ENCODE measurements around the gene MED27. TPM values are rescaled to one million over a fixed set of nuclear protein-coding genes. Genes with fewer than 3 reads are reported as not detected.
A peak's percentile ranks its signal among the peaks of the same experiment; 100 is the strongest.

The MED27 gene
- total RNA-seq, 1 donor from 2014 or later: 28.2 TPM

- Mint-ChIP-seq H3K27ac (ENCODE audit: unreplicated experiment) (no peak overlapping the region), H3K4me3 (ENCODE audit: unreplicated experiment) (no peak overlapping the region), H3K27me3 (ENCODE audit: low read depth) (no peaks in the 10 kb centered on the region), H3K36me3 (ENCODE audit: low read depth) (peaks cover 32% of the 10 kb centered on the region), H3K9me3 (ENCODE audit: low read depth) (no peaks in the 10 kb centered on the region), H3K4me1 (ENCODE audit: low read depth) (no peaks in the 10 kb centered on the region)
- TF ChIP-seq CTCF (IDR thresholded peaks at IDR 0.05): no peak
- no peak for DNase-seq (ENCODE audit: low spot score)
Measured at GRCh38 chr9:131862261-131862660, 217.4 kb downstream of the MED27 start.

GRCh38 chr9:131860430-131860829, 219.2 kb downstream of the MED27 start:
- H3K27me3 Mint-ChIP-seq (ENCODE audit: low read depth): no peaks in the 10 kb centered on the region
- TF ChIP-seq CTCF (IDR thresholded peaks at IDR 0.05): no peak
- H3K4me3 Mint-ChIP-seq (ENCODE audit: unreplicated experiment): no peak overlapping the region

GRCh38 chr9:131858147-131858546, 221.5 kb downstream of the MED27 start:
- Mint-ChIP-seq H3K9me3 (ENCODE audit: low read depth) (no peaks in the 10 kb centered on the region), H3K27ac (ENCODE audit: unreplicated experiment) (no peak overlapping the region), H3K4me3 (ENCODE audit: unreplicated experiment) (no peak overlapping the region), H3K36me3 (ENCODE audit: low read depth) (peaks cover 30% of the 10 kb centered on the region), H3K27me3 (ENCODE audit: low read depth) (no peaks in the 10 kb centered on the region), H3K4me1 (ENCODE audit: low read depth) (no peaks in the 10 kb centered on the region)
- no peak for TF ChIP-seq CTCF (IDR thresholded peaks at IDR 0.05)
- no peak for DNase-seq (ENCODE audit: low spot score)

More at GRCh38 chr9:131860430-131860829, 219.2 kb downstream of the MED27 start:
- Mint-ChIP-seq H3K36me3 (ENCODE audit: low read depth) (peaks cover 30% of the 10 kb centered on the region), H3K4me1 (ENCODE audit: low read depth) (no peaks in the 10 kb centered on the region), H3K27ac (ENCODE audit: unreplicated experiment) (no peak overlapping the region), H3K9me3 (ENCODE audit: low read depth) (no peaks in the 10 kb centered on the region)
- no peak for DNase-seq (ENCODE audit: low spot score)

- H3K4me1 Mint-ChIP-seq (ENCODE audit: low read depth): no peaks in the 10 kb centered on the region
- no peak overlapping the region for H3K4me3 Mint-ChIP-seq (ENCODE audit: unreplicated experiment)
- no peak overlapping the region for H3K27ac Mint-ChIP-seq (ENCODE audit: unreplicated experiment)
- no peaks in the 10 kb centered on the region for H3K9me3 Mint-ChIP-seq (ENCODE audit: low read depth)
- H3K36me3 Mint-ChIP-seq (ENCODE audit: low read depth): peaks cover 14% of the 10 kb centered on the region
- H3K27me3 Mint-ChIP-seq (ENCODE audit: low read depth): peaks cover 4% of the 10 kb centered on the region
- no peak for DNase-seq (ENCODE audit: low spot score)
- TF ChIP-seq CTCF (IDR thresholded peaks at IDR 0.05): peak; percentile 14
Measured at GRCh38 chr9:131856105-131856504, 223.6 kb downstream of the MED27 start.

GRCh38 chr9:131854896-131855613, 224.6 kb downstream of the MED27 start:
- no peaks in the 10 kb centered on the region for H3K9me3 Mint-ChIP-seq (ENCODE audit: low read depth)
- no peak for DNase-seq (ENCODE audit: low spot score)
- H3K4me3 Mint-ChIP-seq (ENCODE audit: unreplicated experiment): no peak overlapping the region

More at GRCh38 chr9:131854896-131855613, 224.6 kb downstream of the MED27 start:
- H3K36me3 Mint-ChIP-seq (ENCODE audit: low read depth): peaks cover 7% of the 10 kb centered on the region
- no peaks in the 10 kb centered on the region for H3K4me1 Mint-ChIP-seq (ENCODE audit: low read depth)
- no peak overlapping the region for H3K27ac Mint-ChIP-seq (ENCODE audit: unreplicated experiment)
- no peak for TF ChIP-seq CTCF (IDR thresholded peaks at IDR 0.05)
- peaks cover 4% of the 10 kb centered on the region for H3K27me3 Mint-ChIP-seq (ENCODE audit: low read depth)

Measured in chondrocyte (in vitro differentiated cells).